DND-41 (cell line): Measurements from ENCODE around the gene SV2B.
A peak's percentile ranks its signal among the peaks of the same experiment; 100 is the strongest.

Source experiments
- ATAC-seq: fragments of 200-7000 bp; cut with Tn5 transposase; 3 replicates; pipeline ENCODE4 v1.9.1; 2021; ENCODE audit warnings: low read depth; ENCODE audit not compliant: insufficient read depth
- DNase-seq: peaks from one replicate; pipeline ENCODE4 v3.0.0-alpha.2; 2020
- H2AFZ ChIP-seq: 2 replicates; pipeline ENCODE4 v1.6.0; 2012; ENCODE audit warnings: low read depth, low read length
- H3K27ac ChIP-seq: 2 replicates; pipeline ENCODE4 v1.5.1; 2012; ENCODE audit warnings: low read length, inconsistent platforms
- H3K27me3 ChIP-seq: fragments of 200-600 bp; sonication (generic); 2 replicates; pipeline ENCODE4 v1.6.0; 2012; ENCODE audit warnings: low read length, mild to moderate bottlenecking, inconsistent platforms; ENCODE audit not compliant: insufficient read depth, poor library complexity
- H3K36me3 ChIP-seq: 2 replicates; pipeline ENCODE4 v1.5.1; 2012; ENCODE audit warnings: low read length, inconsistent platforms; ENCODE audit not compliant: insufficient read depth
- H3K4me1 ChIP-seq: 2 replicates; pipeline ENCODE4 v1.5.1; 2012; ENCODE audit warnings: mild to moderate bottlenecking, low read length; ENCODE audit not compliant: insufficient read depth
- H3K4me2 ChIP-seq: 2 replicates; pipeline ENCODE4 v1.6.0; 2012; ENCODE audit warnings: mild to moderate bottlenecking, moderate library complexity, low read length, inconsistent platforms; ENCODE audit not compliant: insufficient read depth
- H3K4me3 ChIP-seq, 2 experiments: fragments of 200-600 bp in 1 of 2; shearing (Covaris generic) in 1 of 2; 2 replicates each; pipeline ENCODE4 v1.5.1; 2012 to 2016; ENCODE audit warnings: inconsistent platforms in 2 of 2, low read length in 2 of 2, mild to moderate bottlenecking in 2 of 2, low read depth in 1 of 2, moderate library complexity in 1 of 2
- H3K79me2 ChIP-seq: 2 replicates; pipeline ENCODE4 v1.6.0; 2012; ENCODE audit warnings: low read length, inconsistent platforms; ENCODE audit not compliant: insufficient read depth
- H3K9ac ChIP-seq: 2 replicates; pipeline ENCODE4 v1.6.0; 2012; ENCODE audit warnings: low read depth, mild to moderate bottlenecking, inconsistent platforms, low read length, moderate library complexity
- H3K9me3 ChIP-seq: 2 replicates; pipeline ENCODE4 v1.5.1; 2012; ENCODE audit warnings: low read length, moderate library complexity, mild to moderate bottlenecking, inconsistent platforms; ENCODE audit not compliant: insufficient read depth, severe bottlenecking
- H4K20me1 ChIP-seq: 2 replicates; pipeline ENCODE4 v1.6.0; 2012; ENCODE audit warnings: low read length; ENCODE audit not compliant: insufficient read depth
- CTCF ChIP-seq: IDR thresholded peaks from 2 replicates; pipeline ENCODE4 v1.5.1; 2012; ENCODE audit warnings: borderline replicate concordance, low read length, moderate library complexity, mild to moderate bottlenecking; ENCODE audit not compliant: poor library complexity, severe bottlenecking; ENCODE audit errors: extremely low read depth
- EZH2 ChIP-seq: IDR thresholded peaks from 3 replicates; pipeline ENCODE4 v1.6.1; 2012; ENCODE audit warnings: borderline replicate concordance, low read depth, mild to moderate bottlenecking, moderate library complexity, low read length, inconsistent platforms; ENCODE audit not compliant: severe bottlenecking

The SV2B gene

GRCh38 chr15:91186904-91187656 lies 87.0 kb downstream of the SV2B start:
- no peak overlapping the region for H3K9ac ChIP-seq
- ATAC-seq (no peak), DNase-seq (peak; percentile 35)
- no peaks in the 10 kb centered on the region for H4K20me1 ChIP-seq
- no peaks in the 10 kb centered on the region for H3K9me3 ChIP-seq
- no peaks in the 10 kb centered on the region for H3K79me2 ChIP-seq
- H3K4me3 ChIP-seq: no peak overlapping the region
- no peak overlapping the region for H3K27ac ChIP-seq
- no peaks in the 10 kb centered on the region for H3K36me3 ChIP-seq
- no peak overlapping the region for H3K4me2 ChIP-seq
- H2AFZ ChIP-seq: no peak overlapping the region
- TF ChIP-seq EZH2: no peak
- no peak for TF ChIP-seq CTCF
- peaks cover 3% of the 10 kb centered on the region for H3K27me3 ChIP-seq
- H3K4me1 ChIP-seq: no peaks in the 10 kb centered on the region

GRCh38 chr15:91192285-91192684 lies 92.2 kb downstream of the SV2B start:
- no peaks in the 10 kb centered on the region for H3K36me3 ChIP-seq
- no peaks in the 10 kb centered on the region for H3K79me2 ChIP-seq
- ATAC-seq: no peak
- TF ChIP-seq CTCF (no peak), EZH2 (no peak)
- H3K4me2 ChIP-seq: no peak overlapping the region
- no peaks in the 10 kb centered on the region for H3K27me3 ChIP-seq
- DNase-seq: no peak
- H3K9me3 ChIP-seq: no peaks in the 10 kb centered on the region
- H3K27ac ChIP-seq: no peak overlapping the region
- no peaks in the 10 kb centered on the region for H3K4me1 ChIP-seq
- no peaks in the 10 kb centered on the region for H4K20me1 ChIP-seq
- no peak overlapping the region for H3K4me3 ChIP-seq
- H2AFZ ChIP-seq: no peak overlapping the region
- no peak overlapping the region for H3K9ac ChIP-seq

GRCh38 chr15:91192690-91193377 lies 92.8 kb downstream of the SV2B start:
- no peaks in the 10 kb centered on the region for H3K36me3 ChIP-seq
- H3K27me3 ChIP-seq: no peaks in the 10 kb centered on the region
- no peaks in the 10 kb centered on the region for H3K79me2 ChIP-seq
- H4K20me1 ChIP-seq: no peaks in the 10 kb centered on the region
- H3K9ac ChIP-seq: no peak overlapping the region
- TF ChIP-seq CTCF (no peak), EZH2 (no peak)
- H3K4me2 ChIP-seq: no peak overlapping the region
- H3K27ac ChIP-seq: no peak overlapping the region
- ATAC-seq: no peak
- no peak for DNase-seq
- H3K4me1 ChIP-seq: no peaks in the 10 kb centered on the region
- no peaks in the 10 kb centered on the region for H3K9me3 ChIP-seq
- H3K4me3 ChIP-seq: no peak overlapping the region
- H2AFZ ChIP-seq: no peak overlapping the region
